Caki2 (cell line): ENCODE results near the gene POLR1D. TPM values are rescaled to one million over a fixed set of nuclear protein-coding genes. Genes with fewer than 3 reads are reported as not detected.

Source experiments
- DNase-seq: peaks from one replicate; pipeline ENCODE4 v3.0.0-alpha.2; 2015; ENCODE audit warnings: low read depth
- in situ Hi-C: cut with HindIII; loops from 2 replicates; pipeline ENCODE4 v1.10.0; 2016; ENCODE audit warnings: low sequenced_read_pairs, low pct_unique_long_range_greater_than_20kb, mixed read lengths
- total RNA-seq: library from RNA; depleted of rRNA; stranded (reverse); fragments of >200 nt; shearing (Covaris generic); gene quantifications from 2 replicates; pipeline ENCODE4 v1.2.3, GENCODE V29; 2014; ENCODE audit warnings: low replicate concordance; rRNA removed

The POLR1D gene
- total RNA-seq = 81.3 and 94.2 TPM in 2 replicates

DNA sequence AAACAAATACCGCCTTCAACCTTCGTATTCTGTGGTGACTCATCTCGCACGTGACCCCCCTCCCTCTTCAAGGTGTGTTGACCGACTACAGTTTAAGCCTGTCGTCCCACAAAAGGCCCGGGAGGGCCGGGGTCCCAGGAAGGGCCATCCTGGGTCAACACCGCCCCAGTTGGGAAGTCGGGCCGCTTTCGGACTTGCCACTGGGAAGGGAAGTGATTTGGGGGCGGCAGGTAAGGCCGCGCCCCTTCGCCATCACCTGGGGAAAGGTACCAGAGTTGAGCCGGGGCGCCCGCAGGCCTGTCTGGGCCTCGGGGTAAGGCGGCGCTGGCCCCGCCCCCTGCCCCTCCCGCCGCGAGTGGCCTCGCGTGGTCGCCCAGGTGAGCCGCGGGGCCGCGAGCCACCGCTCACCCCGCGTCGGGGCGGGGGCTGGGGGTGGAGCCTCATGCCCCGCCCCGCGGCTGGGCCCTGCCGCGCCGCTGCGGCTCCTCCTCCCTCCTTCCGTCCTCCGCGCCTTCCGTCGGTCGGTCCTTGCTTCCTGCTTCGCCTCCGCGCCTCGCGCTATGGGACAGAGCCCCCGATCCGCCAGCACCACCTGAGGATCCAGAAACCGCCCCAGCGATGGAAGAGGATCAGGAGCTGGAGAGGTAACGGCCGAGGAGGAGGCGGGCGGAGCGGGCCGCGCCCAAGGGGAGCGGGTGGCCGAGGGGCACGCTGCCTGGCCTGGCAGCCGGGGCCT, at the start of gene POLR1D:
POLR1D (plus strand) TSS at position 527 of the 736 bp plus-strand sequence; CDS start at position 619, 92 bp downstream.
- in situ Hi-C loops = no loop called here
- DNase-seq = peak; percentile 87

DNA sequence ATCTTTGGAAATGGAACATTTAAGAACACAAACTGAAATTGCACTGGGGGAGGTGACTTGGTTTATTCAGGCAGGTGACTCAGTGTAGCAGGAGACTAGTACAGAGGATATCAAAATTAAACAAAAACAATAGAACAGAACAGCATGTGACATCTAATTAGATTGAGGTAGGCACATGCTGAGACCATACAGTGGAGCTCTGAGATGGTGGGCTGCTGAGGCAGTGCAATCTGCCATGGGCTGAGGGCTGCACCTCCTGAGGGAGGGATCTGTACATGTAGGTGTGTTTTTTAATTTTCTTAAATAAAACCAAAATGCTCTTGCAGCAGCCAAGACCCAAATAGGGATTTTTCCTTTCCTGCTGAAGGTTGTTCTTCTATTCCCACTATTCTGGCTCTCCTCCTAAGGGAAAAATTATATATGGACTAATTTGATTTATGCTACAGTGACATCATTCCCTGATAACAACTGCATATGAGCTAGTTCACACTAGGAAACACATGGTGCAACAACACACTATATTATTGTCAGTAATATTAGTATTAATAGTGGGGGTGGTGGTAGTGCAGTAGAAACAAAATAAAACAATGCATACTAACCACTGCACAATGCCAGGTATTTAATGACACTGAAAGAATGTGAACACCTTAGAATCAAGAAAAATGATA, 49.3 kb upstream of the POLR1D start:
- no peak for DNase-seq
- in situ Hi-C loops = no loop called here

GRCh38 chr13:27573265-27573664, 48.4 kb upstream of the POLR1D start:
- in situ Hi-C loops = no loop called here
- peak; percentile 46 for DNase-seq

DNA sequence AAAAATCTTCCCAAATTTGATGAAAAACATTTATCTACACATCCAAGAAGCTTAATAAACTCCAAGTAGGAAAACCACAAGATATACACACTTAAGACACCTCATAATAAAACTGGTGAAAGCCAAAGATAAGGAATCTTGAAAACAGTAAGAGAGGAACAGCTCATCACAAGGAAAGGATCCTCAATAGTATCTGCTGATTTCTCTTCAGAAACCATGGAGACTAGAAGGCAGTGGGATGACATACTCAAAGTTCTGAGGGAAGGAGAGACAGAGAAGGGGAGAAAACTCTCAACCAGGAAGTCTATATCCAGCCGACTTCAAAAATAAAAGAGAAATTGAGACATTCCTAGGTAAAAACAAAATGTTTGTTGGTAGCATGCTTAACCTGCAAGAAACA, 47.0 kb upstream of the POLR1D start:
- no peak for DNase-seq
- in situ Hi-C loops = no loop called here

DNA sequence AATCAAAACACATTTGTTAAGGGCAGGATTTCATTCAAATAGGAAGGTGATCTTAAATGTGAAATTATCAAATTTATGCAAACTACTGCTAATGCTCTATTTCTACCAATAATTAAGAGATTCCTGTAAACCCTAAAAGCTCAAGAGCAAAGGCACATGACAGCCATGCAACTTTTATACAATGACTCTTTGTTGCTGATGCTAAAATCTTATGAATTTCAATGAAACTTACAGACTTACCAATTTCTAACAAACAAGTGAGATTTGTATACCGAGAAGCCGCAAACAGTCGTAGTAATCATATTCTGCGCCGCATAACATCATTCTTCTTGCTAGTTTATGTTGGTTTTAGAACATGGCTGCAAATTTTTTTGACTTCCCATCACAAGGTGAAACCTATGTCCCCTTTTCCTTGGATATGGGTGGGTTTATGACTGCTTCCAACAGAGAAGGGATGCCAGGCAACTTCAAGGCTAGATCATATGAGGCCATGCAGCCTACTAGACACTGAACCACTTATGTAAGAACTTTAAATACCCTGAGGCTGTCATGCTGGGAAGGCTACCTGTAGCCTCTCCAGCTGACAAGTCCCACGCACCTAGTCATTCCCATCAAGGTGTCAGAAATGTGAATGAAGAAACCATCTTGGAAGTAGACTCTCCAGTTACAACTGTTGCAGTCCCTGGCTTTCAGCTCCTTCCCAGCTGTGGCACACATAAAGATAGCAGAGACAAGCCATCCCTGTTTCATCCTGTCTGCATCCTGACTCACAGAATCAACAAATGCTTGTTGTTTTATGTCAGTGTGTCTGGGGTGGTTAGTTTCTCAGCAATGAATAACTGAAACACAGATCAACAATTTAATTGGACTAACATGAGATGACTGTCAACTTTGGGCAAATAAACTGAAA, 43.3 kb upstream of the POLR1D start:
- in situ Hi-C loops = no loop called here
- DNase-seq = peak; percentile 31

DNA sequence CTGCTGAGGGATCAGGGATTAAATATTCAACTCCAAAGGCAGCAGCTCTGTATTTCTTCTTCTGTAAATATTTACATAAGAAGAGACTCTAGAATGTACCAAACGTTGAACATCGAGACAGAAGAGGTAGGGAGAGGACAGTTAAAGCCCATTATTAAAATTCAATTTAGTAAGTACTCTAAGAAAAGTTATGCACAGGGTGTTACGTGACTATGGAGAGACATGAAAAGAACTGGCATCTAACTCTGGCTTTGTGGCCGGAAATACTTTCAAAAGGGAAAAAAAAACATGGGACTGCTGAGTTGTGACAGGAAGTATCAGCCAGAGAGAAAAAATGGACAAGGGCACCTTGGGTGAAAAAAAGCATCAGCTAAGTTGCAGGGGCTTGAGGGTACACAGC, 38.0 kb upstream of the POLR1D start:
- in situ Hi-C loops = no loop called here

DNA sequence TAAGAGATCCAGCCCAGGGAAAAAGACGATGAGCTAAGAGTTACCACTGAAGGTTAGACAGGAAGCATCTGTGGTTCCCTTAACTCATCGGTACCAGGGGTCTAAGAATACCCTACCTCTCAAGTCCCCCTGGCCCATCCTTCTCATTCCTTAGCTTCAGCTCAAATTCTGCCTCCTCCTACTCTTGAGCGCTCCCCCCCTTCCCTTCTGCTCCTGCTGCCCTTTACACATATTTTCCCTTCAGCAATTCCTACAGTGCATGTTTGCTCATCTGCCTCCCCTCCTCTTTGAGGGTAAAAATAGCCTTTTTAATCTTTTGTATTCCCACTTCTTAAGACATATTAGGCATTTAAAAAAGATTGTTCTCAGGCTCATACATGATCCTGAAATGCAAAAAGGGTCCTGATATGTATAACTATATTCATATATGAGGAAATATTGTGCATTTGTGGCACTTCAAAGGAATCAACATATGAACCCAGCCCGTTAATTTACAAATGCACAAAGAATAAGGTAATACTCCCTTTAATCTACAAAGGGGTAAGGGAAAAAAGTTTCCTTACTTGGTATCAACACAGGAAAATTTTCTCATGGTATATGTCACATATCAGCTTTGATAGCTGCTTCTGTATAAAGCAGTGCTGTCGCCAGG, 34.5 kb upstream of the POLR1D start:
- no peak for DNase-seq
- in situ Hi-C loops = no loop called here

More for the DNA sequence above, 38.0 kb upstream of the POLR1D start:
- no peak for DNase-seq

DNA sequence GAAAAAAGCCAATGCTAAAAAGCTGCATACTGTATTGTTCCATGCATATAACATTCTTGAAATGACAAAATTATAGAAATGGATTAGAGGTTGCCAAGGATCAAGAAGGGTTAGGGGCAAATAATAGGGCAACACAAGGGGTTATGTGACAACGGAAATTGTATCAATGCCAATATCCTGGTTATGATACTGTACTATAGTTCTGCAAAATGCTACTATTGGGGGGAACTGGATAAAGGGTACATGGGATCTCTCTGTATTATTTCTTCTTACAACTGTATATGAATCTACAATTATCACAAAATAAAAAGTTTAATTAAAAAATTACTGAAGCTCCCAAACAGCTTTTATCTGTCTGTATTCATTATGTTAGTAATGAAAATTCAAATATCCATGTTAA, 33.3 kb upstream of the POLR1D start:
- in situ Hi-C loops = no loop called here
- no peak for DNase-seq

DNA sequence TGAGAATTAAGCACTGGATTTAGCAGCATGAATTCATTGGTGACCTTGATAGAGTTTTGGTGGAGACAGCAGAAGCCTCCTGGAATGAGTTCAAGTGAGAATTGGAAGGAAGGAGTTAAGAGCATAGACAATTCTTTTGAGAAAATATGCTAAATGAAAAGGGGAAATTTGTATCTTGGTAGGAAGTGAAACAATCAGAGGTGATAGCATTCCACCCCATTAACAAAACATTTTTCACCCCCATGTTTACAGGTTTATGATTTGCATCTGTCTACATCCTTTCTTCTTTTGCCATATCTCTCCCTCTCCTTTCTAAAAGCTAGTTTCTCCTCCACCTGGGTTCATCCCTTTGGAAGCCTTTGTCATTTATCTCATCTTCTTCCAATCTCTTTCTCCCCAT, 28.8 kb upstream of the POLR1D start:
- no peak for DNase-seq
- in situ Hi-C loops = no loop called here

DNA sequence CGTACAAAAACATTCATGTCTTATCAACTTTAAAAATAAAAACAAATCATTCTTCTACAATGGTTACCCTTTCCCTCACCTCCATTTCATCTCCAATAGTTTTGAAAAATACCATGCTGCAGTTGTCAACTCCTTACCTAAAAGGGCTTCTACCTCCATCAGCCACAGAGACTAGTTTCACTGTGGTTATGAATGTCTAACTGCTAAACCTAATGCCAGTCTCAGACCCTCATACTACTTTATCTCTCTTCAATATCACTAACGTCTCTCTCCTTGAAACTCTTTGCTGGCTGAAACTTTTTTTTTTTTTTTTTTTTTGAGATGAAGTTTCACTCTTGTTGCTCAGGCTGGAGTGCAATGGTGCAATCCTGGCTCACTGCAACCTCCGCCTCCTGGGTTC, 28.4 kb upstream of the POLR1D start:
- in situ Hi-C loops = no loop called here
- no peak for DNase-seq

DNA sequence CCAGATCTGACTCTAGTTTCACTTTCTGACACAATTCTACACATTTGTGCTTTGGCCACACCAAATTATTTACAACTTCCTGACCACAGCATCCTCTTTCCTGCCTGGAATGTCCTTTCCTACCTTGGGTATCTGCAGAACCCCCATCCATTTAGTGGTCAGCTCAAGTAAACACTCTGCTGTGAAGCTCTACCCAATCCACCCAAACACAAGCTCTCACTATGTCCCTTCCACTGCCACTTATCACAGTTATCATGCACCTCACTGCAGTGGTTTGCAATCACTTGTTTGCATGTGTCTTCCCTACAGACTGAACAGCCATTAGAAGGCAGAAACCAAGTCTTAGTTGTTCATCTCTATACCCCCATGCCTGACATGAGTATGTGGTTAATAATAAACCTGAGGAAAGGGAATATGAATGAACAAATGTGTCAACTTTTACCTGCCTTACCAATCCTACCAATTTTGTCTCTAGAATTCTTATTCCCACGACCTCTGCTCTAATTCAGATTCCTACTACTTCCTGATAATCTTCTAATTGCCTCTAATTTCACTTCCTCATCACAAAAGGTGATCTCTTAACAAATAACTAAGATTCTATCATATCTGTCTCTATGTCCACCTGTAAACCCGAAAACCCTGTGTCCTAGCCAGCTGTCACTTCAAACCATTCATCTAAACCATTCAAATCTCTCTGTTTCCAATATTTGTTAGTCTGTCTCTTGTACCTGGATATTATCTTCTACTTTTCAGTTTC, 26.5 kb upstream of the POLR1D start:
- no peak for DNase-seq
- in situ Hi-C loops = no loop called here

DNA sequence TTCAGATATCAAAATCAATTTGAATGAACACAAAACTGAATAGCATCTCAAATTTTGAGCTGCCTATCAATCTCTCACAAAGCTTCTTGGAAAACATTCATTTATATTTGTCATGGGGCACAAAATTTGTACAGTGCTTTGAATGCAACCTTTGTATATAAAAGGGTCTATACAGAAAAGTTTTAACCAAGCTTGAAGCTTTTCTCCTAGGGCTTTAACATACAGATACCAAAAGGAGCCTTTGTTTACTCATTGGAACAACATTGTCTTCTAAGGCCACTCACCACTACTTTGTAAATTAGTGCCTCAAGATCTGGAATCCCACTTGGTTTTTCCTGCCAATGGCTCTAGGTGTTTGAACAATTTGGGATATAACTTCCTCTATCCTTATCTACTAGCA, 22.6 kb upstream of the POLR1D start:
- DNase-seq = no peak
- in situ Hi-C loops = no loop called here

GRCh38 chr13:27599845-27600553, 21.7 kb upstream of the POLR1D start:
- in situ Hi-C loops = no loop called here
- peak; percentile 52 for DNase-seq

- in situ Hi-C loops = no loop called here
- DNase-seq = no peak
Observed at GRCh38 chr13:27600711-27601110, 21.0 kb upstream of the POLR1D start.

GRCh38 chr13:27601208-27601607, 20.5 kb upstream of the POLR1D start:
- in situ Hi-C loops = no loop called here
- DNase-seq = no peak

DNA sequence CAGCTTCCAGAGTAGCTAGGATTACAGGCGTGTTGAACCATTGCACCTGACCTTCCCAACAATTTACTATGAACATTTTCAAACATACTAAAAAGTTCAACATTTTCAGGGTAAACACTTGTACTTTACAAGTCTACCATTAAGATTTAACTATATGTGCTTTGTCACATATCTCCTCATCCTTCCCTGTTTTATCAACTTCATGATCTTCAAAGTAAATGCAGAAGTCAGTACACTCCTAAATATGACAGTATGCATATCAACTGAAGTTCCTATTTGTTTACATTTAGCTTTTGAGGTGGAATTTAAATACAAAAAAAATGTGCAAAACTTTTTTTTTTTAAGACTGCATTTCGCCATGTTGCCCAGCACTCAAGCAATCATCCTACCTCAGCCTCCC, 19.9 kb upstream of the POLR1D start:
- in situ Hi-C loops = no loop called here
- DNase-seq = no peak

- in situ Hi-C loops = no loop called here
- DNase-seq = no peak
Observed at GRCh38 chr13:27605099-27605498, 16.6 kb upstream of the POLR1D start.
